HG02970 (cell line): Measurements from ENCODE around the gene DHDDS.
"Not testable (repeated sequence)": the region's sequence is repeated elsewhere in the genome, so short reads cannot be mapped to it uniquely, and the experiment has no call there.

Source experiments
- ATAC-seq: cut with Tn5 transposase; IDR thresholded peaks from one replicate; pipeline ENCODE4 v1.9.1; 2021; ENCODE audit warnings: mild to moderate bottlenecking, moderate library complexity, moderate number of reproducible peaks; ENCODE audit not compliant: unreplicated experiment, low FRiP score

DHDDS gene

GRCh38 chr1:26431979-26432695, at the start of gene DHDDS:
Gene DHDDS (plus strand): TSS chr1:26432321. CDS start chr1:26432946, 625 bp downstream.
- peak; percentile 95 for ATAC-seq

DNA sequence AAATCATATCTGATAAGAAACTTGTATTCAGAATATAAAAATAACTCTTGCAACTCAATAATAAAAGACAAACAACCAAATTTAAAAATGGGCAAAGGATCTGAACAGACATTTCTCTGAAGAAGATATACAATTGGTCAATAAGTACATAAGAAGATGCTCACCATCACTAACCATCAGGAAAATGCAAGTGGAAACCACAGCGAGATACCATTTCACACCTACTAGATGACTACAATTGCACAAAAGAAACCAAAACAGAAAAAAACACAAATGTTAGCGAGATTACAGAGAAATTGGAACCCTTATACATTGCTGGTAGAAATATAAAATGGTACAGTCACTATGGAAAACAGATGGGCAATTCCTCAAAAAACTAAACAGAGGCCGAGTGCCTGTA, 48.0 kb upstream of the DHDDS start:
- ATAC-seq, result no peak

DNA sequence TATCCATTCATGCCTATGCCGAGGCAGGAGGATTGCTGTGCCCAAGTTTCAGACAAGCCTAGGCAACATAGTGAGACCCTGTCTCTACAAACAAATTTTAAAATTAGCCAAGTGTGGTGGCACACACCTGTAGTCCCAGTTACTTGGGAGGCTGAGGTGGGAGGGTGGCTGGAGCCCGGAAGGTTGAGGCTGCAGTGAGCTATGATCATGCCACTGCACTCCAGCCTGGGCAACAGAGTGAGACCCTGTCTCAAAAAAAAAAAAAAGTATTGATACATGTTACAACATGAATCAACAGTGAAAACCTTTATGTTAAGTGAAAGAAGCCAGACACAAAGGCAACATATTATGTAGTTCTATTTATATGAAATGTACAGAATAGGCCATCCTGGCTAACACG, 47.1 kb upstream of the DHDDS start:
- ATAC-seq, result not testable (repeated sequence)

DNA sequence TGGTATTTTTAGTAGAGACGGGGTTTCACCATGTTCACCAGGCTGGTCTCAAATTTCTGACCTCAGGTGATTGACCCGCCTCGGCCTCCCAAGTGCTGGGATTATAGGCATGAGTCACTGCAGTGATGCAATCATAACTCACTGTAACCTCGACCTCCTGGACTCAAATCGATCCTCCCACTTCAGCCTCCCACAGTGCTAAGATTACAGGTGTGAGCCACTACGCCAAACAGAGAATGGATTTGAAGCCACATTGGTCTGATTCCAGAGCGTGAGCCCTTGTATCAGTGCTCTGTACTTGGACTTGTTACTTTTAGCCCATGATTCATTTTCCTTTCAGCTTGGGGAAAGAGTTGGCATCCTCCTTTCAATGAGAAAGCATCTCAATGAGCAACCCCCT, 44.7 kb upstream of the DHDDS start:
- ATAC-seq, result no peak

DNA sequence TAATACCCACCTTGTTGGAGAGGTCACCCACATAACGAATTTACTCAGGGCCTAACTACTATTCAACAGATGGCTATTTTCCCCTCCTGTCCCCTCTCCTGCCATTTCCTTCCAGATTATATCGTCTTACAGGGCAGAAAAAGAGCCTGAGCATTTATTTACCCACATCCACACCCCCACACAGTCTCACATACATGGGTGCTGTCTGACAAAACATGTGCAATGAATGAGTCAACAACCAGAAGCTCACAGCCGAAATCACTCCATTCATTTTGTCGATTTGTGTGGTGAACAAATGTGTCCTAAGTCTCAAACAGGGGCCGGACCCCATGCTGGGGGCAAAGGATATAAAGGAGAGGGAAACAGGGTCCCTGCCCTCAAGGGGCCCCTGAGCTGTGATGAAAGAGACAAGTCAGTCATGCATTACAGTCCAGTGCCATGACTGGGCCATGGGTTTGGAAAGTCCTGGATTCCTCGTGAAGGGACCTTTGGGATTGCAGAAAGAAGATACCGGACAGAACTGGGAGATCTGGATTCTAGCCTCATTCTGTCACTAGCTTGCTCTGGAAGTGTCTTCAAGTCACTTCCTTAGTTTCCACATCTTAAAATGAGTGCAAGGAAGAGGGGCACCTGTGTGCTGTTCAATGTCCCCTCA, 43.2 kb upstream of the DHDDS start:
- ATAC-seq, result no peak

- no peak for ATAC-seq
These were observed 42.4 kb upstream of the DHDDS start for GRCh38 chr1:26389604-26390247.

DNA sequence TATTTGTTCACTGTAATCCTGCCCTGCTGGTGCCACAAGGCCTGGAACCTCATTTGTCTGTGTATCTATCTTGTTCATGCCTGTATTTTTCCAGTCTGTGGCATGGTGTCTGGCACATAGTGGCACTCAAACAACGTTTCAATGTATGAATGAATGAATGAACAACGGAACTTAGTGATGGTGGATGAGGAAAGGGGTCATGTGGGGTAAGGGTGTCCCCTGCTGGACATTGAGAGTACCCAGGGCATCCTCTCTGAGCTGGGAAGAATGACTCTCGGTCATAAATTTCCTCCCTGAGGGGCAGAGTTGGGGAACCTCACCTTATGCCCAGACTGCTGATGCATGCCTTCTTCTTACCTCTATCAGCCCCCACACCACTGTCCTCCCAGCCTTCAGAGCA, 40.7 kb upstream of the DHDDS start:
- ATAC-seq, result no peak

- no peak for ATAC-seq
These were observed 36.4 kb upstream of the DHDDS start for GRCh38 chr1:26395754-26396153.

DNA sequence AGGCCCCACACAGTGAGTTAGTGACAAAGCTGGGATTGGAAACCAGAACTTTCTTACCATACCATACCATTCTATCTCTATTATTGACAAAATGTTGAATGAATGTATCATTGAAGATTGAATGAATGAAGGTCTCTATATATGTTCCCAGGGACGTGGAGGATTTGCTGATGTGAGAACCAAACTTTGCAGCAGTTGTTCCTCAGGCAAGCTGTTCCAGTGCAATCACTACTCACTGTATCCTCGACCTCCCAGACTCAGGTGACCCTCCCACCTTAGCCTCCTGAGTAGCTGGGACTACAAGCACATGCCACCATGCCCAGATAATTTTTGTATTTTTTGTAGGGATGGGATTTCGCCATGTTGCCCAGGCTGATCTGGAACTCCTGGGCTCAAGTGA, 33.1 kb upstream of the DHDDS start:
- no peak for ATAC-seq

GRCh38 chr1:26401891-26402290, 30.2 kb upstream of the DHDDS start:
- ATAC-seq, result no peak

DNA sequence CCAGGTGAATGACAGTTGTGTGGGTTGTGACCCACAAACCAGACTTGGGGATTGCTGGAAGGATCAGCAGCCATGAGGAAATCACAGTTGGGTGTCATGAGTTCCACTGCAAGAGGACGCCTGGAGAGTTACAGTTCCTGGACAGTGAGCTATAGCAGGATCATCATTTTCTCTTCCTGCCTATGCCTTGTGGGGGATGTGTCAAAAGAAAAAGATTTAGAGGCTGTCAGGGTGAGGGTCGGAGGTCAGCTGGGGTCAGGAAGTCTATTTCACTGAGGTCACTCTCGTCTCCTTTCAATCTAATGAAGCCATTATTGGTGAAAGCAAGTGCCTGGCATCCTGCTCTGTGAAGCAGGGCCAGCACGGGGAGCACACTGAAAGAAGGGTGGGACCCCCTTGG, 28.5 kb upstream of the DHDDS start:
- ATAC-seq, result no peak

DNA sequence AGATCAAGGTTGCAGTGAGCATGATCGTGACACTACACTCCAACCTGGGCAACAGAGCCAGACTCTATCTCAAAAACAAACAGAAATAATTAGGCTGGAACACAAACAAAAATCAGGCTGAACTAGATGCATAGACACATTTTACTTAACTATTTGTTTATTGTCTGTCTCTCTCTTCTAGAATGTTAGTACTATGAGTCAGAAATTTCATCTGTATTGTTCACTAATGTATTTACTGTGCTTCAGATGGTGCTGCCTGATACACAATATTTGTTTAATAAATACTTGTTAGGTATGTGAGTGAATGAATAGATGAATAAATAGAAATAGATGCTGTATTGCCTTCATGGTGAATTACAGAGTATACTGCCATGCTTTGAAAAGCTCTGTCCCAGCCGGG, 27.5 kb upstream of the DHDDS start:
- ATAC-seq, result no peak

GRCh38 chr1:26405281-26405915, 26.7 kb upstream of the DHDDS start:
- ATAC-seq, result no peak

DNA sequence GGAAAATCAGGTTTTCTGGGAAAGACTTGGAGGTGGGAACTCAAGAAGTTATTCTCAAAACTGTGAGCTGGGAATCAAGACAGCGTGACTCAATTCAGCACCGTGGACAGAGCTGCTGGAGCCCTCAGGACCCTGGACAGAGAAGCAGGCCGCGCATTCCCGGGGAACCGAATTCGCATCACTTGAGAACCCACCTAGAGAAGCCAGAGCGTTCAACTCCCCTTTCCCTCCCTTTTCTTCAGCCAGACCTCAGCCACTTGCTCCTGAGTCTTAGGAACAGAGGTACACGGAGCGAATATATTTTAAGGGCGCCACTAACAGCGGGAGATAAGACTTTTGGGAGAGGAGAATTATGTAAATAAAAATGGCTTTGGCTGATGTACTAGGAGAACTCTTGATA, 23.5 kb upstream of the DHDDS start:
- no peak for ATAC-seq

GRCh38 chr1:26409191-26409807, 22.8 kb upstream of the DHDDS start:
- ATAC-seq, result no peak

DNA sequence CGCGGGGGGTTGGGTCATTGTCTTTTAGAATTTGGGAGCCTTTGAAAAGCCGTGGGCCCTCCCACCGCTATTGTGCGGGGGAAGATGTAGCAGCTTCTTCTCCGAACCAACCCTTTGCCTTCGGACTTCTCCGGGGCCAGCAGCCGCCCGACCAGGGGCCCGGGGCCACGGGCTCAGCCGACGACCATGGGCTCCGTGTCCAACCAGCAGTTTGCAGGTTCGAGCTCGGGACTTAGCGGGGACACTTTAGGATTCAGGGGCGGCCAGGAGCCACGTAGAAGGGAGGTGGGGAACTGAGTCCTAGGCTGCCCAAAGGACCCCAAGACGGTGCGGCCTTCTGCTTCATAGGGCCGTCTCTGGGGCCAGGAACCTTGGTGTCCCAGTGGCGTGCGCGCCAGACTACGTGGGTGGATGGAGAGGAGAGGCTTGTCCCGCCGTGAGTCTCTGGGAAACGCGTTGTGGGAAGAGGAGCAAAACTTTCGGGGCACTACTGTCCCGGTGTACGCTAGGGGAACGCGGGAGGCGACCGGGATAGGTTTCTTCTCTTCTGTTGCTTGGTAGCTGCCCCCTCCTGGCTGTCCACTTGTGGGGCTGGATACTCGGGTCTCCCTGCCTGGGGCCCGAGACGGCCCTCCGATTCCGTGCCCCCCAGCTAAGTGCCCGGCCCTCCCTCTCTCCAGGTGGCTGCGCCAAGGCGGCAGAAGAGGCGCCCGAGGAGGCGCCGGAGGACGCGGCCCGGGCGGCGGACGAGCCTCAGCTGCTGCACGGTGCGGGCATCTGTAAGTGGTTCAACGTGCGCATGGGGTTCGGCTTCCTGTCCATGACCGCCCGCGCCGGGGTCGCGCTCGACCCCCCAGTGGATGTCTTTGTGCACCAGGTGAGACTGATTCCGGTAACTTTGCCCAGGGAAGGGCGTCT, 21.2 kb upstream of the DHDDS start, which contains the start of gene LIN28A:
TSS of gene LIN28A (plus strand) at position 112 of the 918 bp plus-strand sequence. CDS start at position 187, 75 bp downstream.
- no peak for ATAC-seq

DNA sequence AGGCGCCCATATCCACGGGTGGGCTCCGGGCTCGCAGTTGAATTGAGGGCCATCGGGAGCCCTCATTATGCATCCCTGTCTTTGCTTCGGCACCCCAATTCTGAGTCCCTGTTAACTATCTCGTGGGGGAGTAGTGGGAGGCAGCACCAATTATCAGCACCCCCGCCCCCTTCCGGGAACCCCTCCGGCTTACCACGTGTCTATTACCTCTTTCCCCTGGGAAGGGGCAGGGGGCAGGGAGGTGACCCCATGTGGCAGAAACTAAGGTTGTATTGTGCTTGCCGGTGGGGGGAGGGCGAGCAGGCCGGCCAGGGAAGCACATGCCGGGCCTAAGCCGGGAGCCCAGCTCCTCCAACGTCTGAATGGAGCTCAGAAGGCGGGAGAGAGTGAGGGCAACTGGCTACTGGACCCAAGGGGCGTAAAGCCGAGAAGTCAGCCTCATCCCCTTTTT, 20.5 kb upstream of the DHDDS start:
- ATAC-seq, result no peak

DNA sequence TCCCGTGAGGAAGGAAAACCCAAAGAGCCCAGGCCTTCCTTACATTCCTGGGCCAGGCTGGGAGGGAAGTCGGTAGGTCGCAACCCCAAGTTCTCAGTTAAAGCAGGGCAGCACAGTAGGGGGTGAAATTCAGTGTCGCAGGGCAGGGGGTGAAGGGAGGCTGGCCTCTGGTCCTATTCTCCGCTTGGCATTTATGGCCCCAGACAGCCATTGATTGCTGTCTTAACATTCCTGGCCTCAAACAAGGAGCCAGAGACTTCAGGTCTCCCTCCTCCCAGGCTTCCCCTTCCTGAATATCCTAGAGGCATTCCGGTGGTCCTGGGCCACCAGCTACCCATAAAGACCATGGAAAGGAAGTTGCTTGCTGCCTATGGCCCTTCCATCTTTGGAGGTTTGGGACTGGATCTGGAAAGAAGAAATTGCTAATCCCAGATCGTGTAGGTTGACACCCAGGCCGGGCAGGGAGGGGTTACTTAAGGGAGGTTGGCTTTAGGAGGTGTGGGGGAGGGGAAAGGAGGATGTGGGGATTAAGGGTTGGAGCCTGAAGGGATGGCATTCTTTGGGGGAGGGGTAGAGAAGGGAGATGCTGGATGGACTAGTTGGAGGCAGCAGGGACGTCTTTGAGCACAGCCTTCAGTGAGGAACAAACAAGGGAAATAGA, 19.8 kb upstream of the DHDDS start:
- no peak for ATAC-seq

GRCh38 chr1:26413031-26413430, 19.1 kb upstream of the DHDDS start:
- ATAC-seq, result no peak
